SW480 (cell line): ENCODE data around the gene PITPNC1.
"Not testable (repeated sequence)": the region's sequence is repeated elsewhere in the genome, so short reads cannot be mapped to it uniquely, and the experiment has no call there.

Experiments
- DNase-seq: peaks from one replicate; pipeline ENCODE4 v3.0.0-alpha.2; 2016; ENCODE audit warnings: low spot score

Gene PITPNC1

GRCh38 chr17:67624886-67625656 is 248.0 kb downstream of the PITPNC1 start:
- DNase-seq: no peak

GRCh38 chr17:67625971-67626370 is 248.9 kb downstream of the PITPNC1 start:
- DNase-seq: no peak

- no peak for DNase-seq
Observed at GRCh38 chr17:67628580-67629013, 251.5 kb downstream of the PITPNC1 start.

- peak; percentile 26 for DNase-seq
Observed at GRCh38 chr17:67629971-67630320, 252.9 kb downstream of the PITPNC1 start.

GRCh38 chr17:67630836-67631235 is 253.8 kb downstream of the PITPNC1 start:
- DNase-seq: not testable (repeated sequence)

- no peak for DNase-seq
Observed at GRCh38 chr17:67632141-67632540, 255.1 kb downstream of the PITPNC1 start.

- DNase-seq: no peak
Observed at GRCh38 chr17:67633751-67634211, 256.7 kb downstream of the PITPNC1 start.

GRCh38 chr17:67635681-67636080 is 258.6 kb downstream of the PITPNC1 start:
- no peak for DNase-seq

- no peak for DNase-seq
Observed at GRCh38 chr17:67636312-67636711, 259.2 kb downstream of the PITPNC1 start.

- DNase-seq: no peak
Observed at GRCh38 chr17:67636834-67637520, 259.9 kb downstream of the PITPNC1 start.

GRCh38 chr17:67637901-67638641 is 261.0 kb downstream of the PITPNC1 start:
- no peak for DNase-seq

GRCh38 chr17:67638871-67639270 is 261.8 kb downstream of the PITPNC1 start:
- no peak for DNase-seq

- no peak for DNase-seq
Observed at GRCh38 chr17:67639555-67639954, 262.5 kb downstream of the PITPNC1 start.

GRCh38 chr17:67639979-67640378 is 262.9 kb downstream of the PITPNC1 start:
- DNase-seq: no peak

GRCh38 chr17:67642488-67642887 is 265.4 kb downstream of the PITPNC1 start:
- no peak for DNase-seq

GRCh38 chr17:67644061-67644460 is 267.0 kb downstream of the PITPNC1 start:
- DNase-seq: no peak

GRCh38 chr17:67645195-67645594 is 268.1 kb downstream of the PITPNC1 start:
- not testable (repeated sequence) for DNase-seq

GRCh38 chr17:67646472-67646871 is 269.4 kb downstream of the PITPNC1 start:
- no peak for DNase-seq

- no peak for DNase-seq
Observed at GRCh38 chr17:67647482-67647881, 270.4 kb downstream of the PITPNC1 start.

- DNase-seq: no peak
Observed at GRCh38 chr17:67648032-67648905, 271.2 kb downstream of the PITPNC1 start.

GRCh38 chr17:67648906-67649295 is 271.8 kb downstream of the PITPNC1 start:
- DNase-seq: not testable (repeated sequence)

- DNase-seq: no peak
Observed at GRCh38 chr17:67649891-67650290, 272.8 kb downstream of the PITPNC1 start.
